NCI-H748 (cell line): ENCODE data around the gene CWC27.
A peak's percentile ranks its signal among the peaks of the same experiment; 100 is the strongest.
"Not testable (repeated sequence)": the region's sequence is repeated elsewhere in the genome, so short reads cannot be mapped to it uniquely, and the experiment has no call there.

Source experiments
- DNase-seq: peaks from one replicate; lab custom pipeline; 2025; ENCODE audit not compliant: unreplicated experiment; lab: John Stamatoyannopoulos, UW

CWC27 gene

GRCh38 chr5:64836786-64837185 is 68.1 kb downstream of the CWC27 start:
- no peak for DNase-seq

- no peak for DNase-seq
Observed at GRCh38 chr5:64838376-64838775, 69.6 kb downstream of the CWC27 start.

GRCh38 chr5:64838803-64839202 is 70.1 kb downstream of the CWC27 start:
- DNase-seq: no peak

GRCh38 chr5:64839936-64840335 is 71.2 kb downstream of the CWC27 start:
- DNase-seq: no peak

GRCh38 chr5:64840958-64841357 is 72.2 kb downstream of the CWC27 start:
- no peak for DNase-seq

- no peak for DNase-seq
Observed at GRCh38 chr5:64853777-64854176, 85.0 kb downstream of the CWC27 start.

- DNase-seq: no peak
Observed at GRCh38 chr5:64854855-64855254, 86.1 kb downstream of the CWC27 start.

GRCh38 chr5:64859881-64860280 is 91.2 kb downstream of the CWC27 start:
- DNase-seq: no peak

GRCh38 chr5:64861281-64861680 is 92.6 kb downstream of the CWC27 start:
- no peak for DNase-seq

GRCh38 chr5:64864171-64864570 is 95.4 kb downstream of the CWC27 start:
- DNase-seq: no peak

GRCh38 chr5:64865662-64866061 is 96.9 kb downstream of the CWC27 start:
- no peak for DNase-seq

GRCh38 chr5:64869419-64869818 is 100.7 kb downstream of the CWC27 start:
- peak; percentile 14 for DNase-seq

- DNase-seq: no peak
Observed at GRCh38 chr5:64872044-64872443, 103.3 kb downstream of the CWC27 start.

- no peak for DNase-seq
Observed at GRCh38 chr5:64873441-64873840, 104.7 kb downstream of the CWC27 start.

- DNase-seq: no peak
Observed at GRCh38 chr5:64874753-64875152, 106.0 kb downstream of the CWC27 start.

GRCh38 chr5:64876203-64876602 is 107.5 kb downstream of the CWC27 start:
- DNase-seq: no peak

GRCh38 chr5:64880821-64881220 is 112.1 kb downstream of the CWC27 start:
- DNase-seq: no peak

GRCh38 chr5:64883912-64884311 is 115.2 kb downstream of the CWC27 start:
- no peak for DNase-seq

GRCh38 chr5:64884541-64884940 is 115.8 kb downstream of the CWC27 start:
- DNase-seq: no peak

- no peak for DNase-seq
Observed at GRCh38 chr5:64887910-64888309, 119.2 kb downstream of the CWC27 start.

GRCh38 chr5:64895748-64896147 is 127.0 kb downstream of the CWC27 start:
- no peak for DNase-seq

- DNase-seq: no peak
Observed at GRCh38 chr5:64899838-64900237, 131.1 kb downstream of the CWC27 start.

- peak; percentile 65 for DNase-seq
Observed at GRCh38 chr5:64900618-64901017, 131.9 kb downstream of the CWC27 start.

- not testable (repeated sequence) for DNase-seq
Observed at GRCh38 chr5:64907399-64907798, 138.7 kb downstream of the CWC27 start.
